Fibroblast of lung (primary cell): ENCODE results near the gene NAP1L4. TPM values are rescaled to one million over a fixed set of nuclear protein-coding genes. Genes with fewer than 3 reads are reported as not detected.

ENCODE experiments used
- DNase-seq, 2 donors: peaks; one replicate each; pipeline versions ENCODE4 v3.0.0 to v3.0.0-alpha.2; 2010; ENCODE audit warnings: low read depth in 2 of 2
- H2AFZ ChIP-seq: 2 replicates; pipeline ENCODE4 v1.5.1; 2012; ENCODE audit warnings: low read length, control low read depth, inconsistent platforms
- H3K27ac ChIP-seq: 2 replicates; pipeline ENCODE4 v1.5.1; 2011; ENCODE audit warnings: low read length, control low read depth; ENCODE audit not compliant: insufficient read depth
- H3K27me3 ChIP-seq: 2 replicates; pipeline ENCODE4 v1.5.1; 2011; ENCODE audit warnings: mild to moderate bottlenecking, low read length; ENCODE audit not compliant: control insufficient read depth, insufficient read depth
- H3K36me3 ChIP-seq: 2 replicates; pipeline ENCODE4 v1.5.1; 2011; ENCODE audit warnings: low read length; ENCODE audit not compliant: control insufficient read depth, insufficient read depth
- H3K4me1 ChIP-seq: 2 replicates; pipeline ENCODE4 v1.5.1; 2011; ENCODE audit warnings: low read length; ENCODE audit not compliant: control insufficient read depth, insufficient read depth; ENCODE audit errors: extremely low read depth
- H3K4me2 ChIP-seq: 2 replicates; pipeline ENCODE4 v1.5.1; 2011; ENCODE audit warnings: low read length, control low read depth; ENCODE audit not compliant: insufficient read depth; ENCODE audit errors: extremely low read depth
- H3K4me3 ChIP-seq, 4 experiments: fragments of 200-600 bp in 1 of 4; sonication (generic) in 1 of 4; replicated peaks in 1 of 4; 2 replicates each; pipeline ENCODE4 v1.5.1; 2011 to 2016; ENCODE audit warnings: low read length in 4 of 4, low read depth in 3 of 4, mild to moderate bottlenecking in 3 of 4, control low read depth in 2 of 4, inconsistent platforms in 1 of 4, mixed read lengths in 1 of 4; ENCODE audit not compliant: insufficient read depth in 1 of 4; ENCODE audit errors: control extremely low read depth in 1 of 4
- H3K79me2 ChIP-seq: 2 replicates; pipeline ENCODE4 v1.5.1; 2012; ENCODE audit warnings: mild to moderate bottlenecking, low read length, inconsistent platforms; ENCODE audit not compliant: control insufficient read depth, insufficient read depth
- H3K9ac ChIP-seq: 2 replicates; pipeline ENCODE4 v1.5.1; 2011; ENCODE audit warnings: mild to moderate bottlenecking, low read length, control low read depth; ENCODE audit not compliant: insufficient read depth
- H3K9me3 ChIP-seq: 2 replicates; pipeline ENCODE4 v1.5.1; 2012; ENCODE audit warnings: low read depth, low read length; ENCODE audit not compliant: control insufficient read depth, insufficient read depth
- H4K20me1 ChIP-seq: 2 replicates; pipeline ENCODE4 v1.5.1; 2011; ENCODE audit warnings: low read length; ENCODE audit not compliant: control insufficient read depth, insufficient read depth; ENCODE audit errors: extremely low read depth
- EZH2 ChIP-seq: IDR thresholded peaks from 2 replicates; pipeline ENCODE4 v1.5.1; 2012; ENCODE audit warnings: low read length, control low read depth, mild to moderate bottlenecking; ENCODE audit errors: missing control alignments
- polyA plus RNA-seq, 2 donors: library from polyadenylated mRNA; depleted of rRNA in 1 of 2; stranded (reverse) in 1 of 2; unstranded in 1 of 2; fragments of >200 nt; gene quantifications; 2 replicates each; pipeline ENCODE4 v1.2.1, GENCODE V29; 2011 to 2012; ENCODE audit warnings: missing spikeins in 1 of 2
- total RNA-seq: library from RNA; depleted of rRNA; stranded (reverse); fragments of >200 nt; gene quantifications from 2 replicates; pipeline ENCODE4 v1.2.1, GENCODE V29; 2014
- TF ChIP-seq, protein P1 (sequence below), 2 donors: IDR thresholded peaks in 1 of 2; conservative IDR thresholded peaks in 1 of 2; 1 replicate in 1 of 2; 2 replicates in 1 of 2; pipeline ENCODE4 v1.5.1; 2011 to 2012; ENCODE audit warnings: low read length in 2 of 2, control low read depth in 1 of 2, inconsistent platforms in 1 of 2, low read depth in 1 of 2, mild to moderate bottlenecking in 1 of 2

The NAP1L4 gene
- total and polyA plus RNA-seq, 2 donors (not counting 1 experiment from before 2014, with no cell fraction given), result 79.5 to 113 TPM

DNA sequence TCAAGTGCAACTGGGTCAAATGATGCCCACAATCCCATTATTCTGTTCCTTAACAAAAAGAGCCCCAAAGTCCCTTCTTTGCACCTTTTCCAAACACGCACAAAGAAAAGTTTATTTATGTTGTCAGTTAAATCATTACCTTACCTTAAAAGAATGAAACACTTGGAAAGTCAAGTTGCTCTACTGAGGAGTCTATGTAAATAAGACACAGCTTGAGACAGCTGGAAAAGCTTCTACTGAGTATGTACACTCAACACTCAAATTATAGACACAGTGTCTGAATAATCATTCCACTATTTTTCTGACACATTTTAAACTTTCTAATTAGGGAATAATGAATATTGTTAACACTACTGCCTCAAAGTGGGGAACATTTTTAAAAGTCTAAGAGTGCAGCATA lies 41.3 kb downstream of the NAP1L4 start:
- peaks cover 17% of the 10 kb centered on the region for H3K36me3 ChIP-seq
- H3K79me2 ChIP-seq, result peaks cover 5% of the 10 kb centered on the region
- TF ChIP-seq, protein P1, sequence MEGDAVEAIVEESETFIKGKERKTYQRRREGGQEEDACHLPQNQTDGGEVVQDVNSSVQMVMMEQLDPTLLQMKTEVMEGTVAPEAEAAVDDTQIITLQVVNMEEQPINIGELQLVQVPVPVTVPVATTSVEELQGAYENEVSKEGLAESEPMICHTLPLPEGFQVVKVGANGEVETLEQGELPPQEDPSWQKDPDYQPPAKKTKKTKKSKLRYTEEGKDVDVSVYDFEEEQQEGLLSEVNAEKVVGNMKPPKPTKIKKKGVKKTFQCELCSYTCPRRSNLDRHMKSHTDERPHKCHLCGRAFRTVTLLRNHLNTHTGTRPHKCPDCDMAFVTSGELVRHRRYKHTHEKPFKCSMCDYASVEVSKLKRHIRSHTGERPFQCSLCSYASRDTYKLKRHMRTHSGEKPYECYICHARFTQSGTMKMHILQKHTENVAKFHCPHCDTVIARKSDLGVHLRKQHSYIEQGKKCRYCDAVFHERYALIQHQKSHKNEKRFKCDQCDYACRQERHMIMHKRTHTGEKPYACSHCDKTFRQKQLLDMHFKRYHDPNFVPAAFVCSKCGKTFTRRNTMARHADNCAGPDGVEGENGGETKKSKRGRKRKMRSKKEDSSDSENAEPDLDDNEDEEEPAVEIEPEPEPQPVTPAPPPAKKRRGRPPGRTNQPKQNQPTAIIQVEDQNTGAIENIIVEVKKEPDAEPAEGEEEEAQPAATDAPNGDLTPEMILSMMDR (conservative IDR thresholded peaks at IDR 0.05 in 1 of 2, IDR thresholded peaks at IDR 0.05 in 1 of 2; ENCODE audit: low read depth in 1 of 2, low read length in 2 of 2), result no peak
- TF ChIP-seq EZH2, result no peak

DNA sequence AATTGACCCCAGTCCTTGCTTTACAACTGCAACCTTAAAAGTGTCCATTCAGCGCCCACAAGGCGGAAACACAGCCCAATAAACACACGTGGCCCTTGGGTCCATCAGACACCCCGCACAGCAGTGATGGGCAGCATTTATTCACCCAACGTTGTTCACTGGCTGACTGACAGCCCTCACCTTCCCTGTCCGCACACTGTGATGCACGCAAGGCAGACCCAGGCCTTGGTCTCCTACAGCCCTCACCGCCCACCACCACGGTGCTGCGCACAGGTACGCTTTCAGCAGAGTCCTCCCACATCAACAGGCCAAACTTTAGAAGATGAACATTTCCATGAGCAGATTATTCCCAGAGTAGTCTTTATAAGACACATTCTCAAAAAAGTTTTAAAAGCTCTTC lies 42.2 kb downstream of the NAP1L4 start:
- H2AFZ ChIP-seq, result no peak overlapping the region
- no peak overlapping the region for H3K27ac ChIP-seq
- H3K79me2 ChIP-seq, result peaks cover 5% of the 10 kb centered on the region
- no peak overlapping the region for H3K4me2 ChIP-seq
- H3K27me3 ChIP-seq, result no peaks in the 10 kb centered on the region
- no peaks in the 10 kb centered on the region for H3K9me3 ChIP-seq
- DNase-seq, result no peak
- TF ChIP-seq EZH2, result no peak
- TF ChIP-seq, protein P1 (conservative IDR thresholded peaks at IDR 0.05 in 1 of 2, IDR thresholded peaks at IDR 0.05 in 1 of 2; ENCODE audit: low read depth in 1 of 2, low read length in 2 of 2), result no peak
- no peak overlapping the region for H3K4me3 ChIP-seq
- peaks cover 18% of the 10 kb centered on the region for H3K36me3 ChIP-seq
- no peaks in the 10 kb centered on the region for H4K20me1 ChIP-seq
- peaks cover 21% of the 10 kb centered on the region for H3K4me1 ChIP-seq
- H3K9ac ChIP-seq, result no peak overlapping the region

More for the DNA sequence above, 41.3 kb downstream of the NAP1L4 start:
- no peaks in the 10 kb centered on the region for H3K9me3 ChIP-seq
- no peaks in the 10 kb centered on the region for H4K20me1 ChIP-seq
- H3K9ac ChIP-seq, result no peak overlapping the region
- no peak overlapping the region for H3K4me2 ChIP-seq
- H3K4me1 ChIP-seq, result peaks cover 18% of the 10 kb centered on the region
- peak in 1 of 2 donors; percentile 69 for DNase-seq
- no peak overlapping the region for H2AFZ ChIP-seq
- H3K27ac ChIP-seq, result peak overlapping the region; percentile 34
- no peaks in the 10 kb centered on the region for H3K27me3 ChIP-seq
- no peak overlapping the region for H3K4me3 ChIP-seq

GRCh38 chr11:2947744-2948143 lies 44.4 kb downstream of the NAP1L4 start:
- no peak for DNase-seq
- Histone ChIP-seq H4K20me1 (no peaks in the 10 kb centered on the region), H3K9ac (no peak overlapping the region), H3K27me3 (no peaks in the 10 kb centered on the region), H3K4me3 (no peak overlapping the region), H3K27ac (no peak overlapping the region), H3K9me3 (no peaks in the 10 kb centered on the region), H3K36me3 (peaks cover 18% of the 10 kb centered on the region), H3K79me2 (peaks cover 5% of the 10 kb centered on the region), H3K4me2 (no peak overlapping the region), H2AFZ (no peak overlapping the region), H3K4me1 (peaks cover 21% of the 10 kb centered on the region)
- no peak for TF ChIP-seq EZH2
- TF ChIP-seq, protein P1 (conservative IDR thresholded peaks at IDR 0.05 in 1 of 2, IDR thresholded peaks at IDR 0.05 in 1 of 2; ENCODE audit: low read depth in 1 of 2, low read length in 2 of 2), result no peak
